K562 (cell line): ENCODE measurements around the gene SVIL. TPM values are rescaled to one million over a fixed set of nuclear protein-coding genes. Genes with fewer than 3 reads are reported as not detected.

Source experiments
- CEBPZ ChIP-seq: fragments of 150-350 bp; IDR thresholded peaks from 2 replicates; pipeline ENCODE4 v1.6.1; 2014; ENCODE audit warnings: low read depth, mild to moderate bottlenecking, low read length, borderline replicate concordance
- E2F6 ChIP-seq, 2 experiments: IDR thresholded peaks; 2 replicates each; pipeline ENCODE4 v1.6.1; 2011; ENCODE audit warnings: borderline replicate concordance in 1 of 2, control low read depth in 1 of 2, low read depth in 1 of 2, low read length in 1 of 2, mild to moderate bottlenecking in 1 of 2, mixed read lengths in 1 of 2, moderate library complexity in 1 of 2; ENCODE audit not compliant: insufficient read depth in 1 of 2, insufficient read length in 1 of 2, poor library complexity in 1 of 2, severe bottlenecking in 1 of 2; ENCODE audit errors: extremely low read depth in 1 of 2
- JUNB ChIP-seq: fragments of 450-650 bp; formaldehyde crosslinking; conservative IDR thresholded peaks from 2 replicates; pipeline ENCODE4 v1.4.0; 2020; ENCODE audit warnings: mild to moderate bottlenecking
- NKRF ChIP-seq: fragments of 450-650 bp; IDR thresholded peaks from 2 replicates; pipeline ENCODE4 v1.6.1; 2016; ENCODE audit warnings: borderline replicate concordance
- YBX1 ChIP-seq: fragments of 450-650 bp; IDR thresholded peaks from 2 replicates; pipeline ENCODE4 v1.7.1; 2016; ENCODE audit warnings: mild to moderate bottlenecking
- ZNF174 ChIP-seq: fragments of 250-450 bp; sonication (Bioruptor Pico); IDR thresholded peaks from 2 replicates; pipeline ENCODE4 v1.4.0; 2020; ENCODE audit warnings: mild to moderate bottlenecking
- polyA plus RNA-seq, 8 experiments: library from polyadenylated mRNA; depleted of rRNA in 4 of 8; stranded (reverse) in 5 of 8; unstranded in 3 of 8; fragments of >200 nt; fragmentation: Nextera tagmentation in 2 of 8; fragmentation: Illumina TruSeq in 1 of 8; extraction: Ambion mirVana in 2 of 8; extraction: Trizol in 1 of 8; gene quantifications; 2 replicates each; pipeline versions ENCODE4 v1.2.1 to v1.2.3, GENCODE V29; 2011 to 2014; ENCODE audit warnings: inconsistent platforms in 1 of 8, missing spikeins in 1 of 8
- total RNA-seq, 7 experiments: library from RNA; depleted of rRNA in 6 of 7; stranded (reverse); fragments of >200 nt in 6 of 7; fragmentation: Illumina TruSeq in 2 of 7; extraction: Trizol in 2 of 7; gene quantifications; 2 replicates each; pipeline versions ENCODE4 v1.2.1 to v1.2.3, GENCODE V29; 2011 to 2021; ENCODE audit warnings: low replicate concordance in 1 of 7

Gene SVIL
- total and polyA plus RNA-seq, 9 of the 15 experiments (the other 6 are each of a cell fraction or from before 2014, with no cell fraction given) = under 0.01 to 0.18 (median 0.05) TPM; not detected in 3

DNA sequence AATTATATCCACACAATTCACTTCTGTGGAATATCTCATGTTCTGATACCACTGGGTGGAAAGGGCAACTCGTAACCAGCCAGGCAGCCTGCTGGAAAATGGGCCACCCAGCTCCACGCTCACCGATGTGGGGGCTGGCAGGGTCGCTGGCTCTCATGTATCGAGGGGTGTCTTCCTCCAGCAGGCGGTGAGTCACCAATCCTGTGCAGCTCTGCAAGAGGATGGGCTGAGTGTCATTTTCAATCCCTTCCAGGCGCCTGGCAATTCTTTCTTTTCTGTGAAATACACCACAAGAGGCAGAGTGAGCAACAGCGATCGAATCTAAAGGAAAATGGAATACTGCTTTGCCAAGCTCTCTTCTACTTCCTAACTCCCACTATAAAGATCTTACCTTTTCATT is 80.1 kb downstream of the SVIL start (continued):
- TF ChIP-seq NKRF (no peak), E2F6 (IDR thresholded peaks at IDR 0.05; ENCODE audit: borderline replicate concordance in 1 of 2, extremely low read depth in 1 of 2, insufficient read depth in 1 of 2, insufficient read length in 1 of 2, low read depth in 1 of 2, low read length in 1 of 2, poor library complexity in 1 of 2, severe bottlenecking in 1 of 2) (no peak), CEBPZ (no peak), JUNB (no peak), YBX1 (no peak), ZNF174 (CRISPR knock-in tag) (no peak)
